NCI-H69 (cell line): ENCODE data around the gene PDCD6IP.
A peak's percentile ranks its signal among the peaks of the same experiment; 100 is the strongest.
"Not testable (repeated sequence)": the region's sequence is repeated elsewhere in the genome, so short reads cannot be mapped to it uniquely, and the experiment has no call there.

ENCODE experiments used
- DNase-seq: peaks from one replicate; lab custom pipeline; 2025; lab: John Stamatoyannopoulos, UW

PDCD6IP gene

GRCh38 chr3:33798418-33799201, at the start of gene PDCD6IP:
Gene PDCD6IP (plus strand): TSS chr3:33798630. CDS start chr3:33798729, 99 bp downstream.
- DNase-seq: peak; percentile 85

GRCh38 chr3:33749546-33750210, 48.8 kb upstream of the PDCD6IP start:
- DNase-seq: no peak

- no peak for DNase-seq
These were observed 48.2 kb upstream of the PDCD6IP start for GRCh38 chr3:33750211-33750548.

GRCh38 chr3:33751336-33751735, 47.1 kb upstream of the PDCD6IP start:
- DNase-seq: no peak

GRCh38 chr3:33754391-33754790, 44.0 kb upstream of the PDCD6IP start:
- DNase-seq: not testable (repeated sequence)

GRCh38 chr3:33758281-33758680, 40.1 kb upstream of the PDCD6IP start:
- no peak for DNase-seq

- no peak for DNase-seq
These were observed 39.6 kb upstream of the PDCD6IP start for GRCh38 chr3:33758864-33759263.

- DNase-seq: peak; percentile 21
These were observed 29.7 kb upstream of the PDCD6IP start for GRCh38 chr3:33768578-33769330.

- no peak for DNase-seq
These were observed 24.8 kb upstream of the PDCD6IP start for GRCh38 chr3:33773637-33774036.

- no peak for DNase-seq
These were observed 23.1 kb upstream of the PDCD6IP start for GRCh38 chr3:33775363-33775762.

GRCh38 chr3:33777996-33778395, 20.4 kb upstream of the PDCD6IP start:
- DNase-seq: no peak

- no peak for DNase-seq
These were observed 18.7 kb upstream of the PDCD6IP start for GRCh38 chr3:33779751-33780150.

GRCh38 chr3:33781413-33781812, 17.0 kb upstream of the PDCD6IP start:
- not testable (repeated sequence) for DNase-seq

GRCh38 chr3:33786565-33787327, 11.7 kb upstream of the PDCD6IP start:
- no peak for DNase-seq

GRCh38 chr3:33787328-33788009, 11.0 kb upstream of the PDCD6IP start:
- DNase-seq: peak; percentile 74

GRCh38 chr3:33789183-33789954, 9.1 kb upstream of the PDCD6IP start:
- DNase-seq: no peak

GRCh38 chr3:33790091-33790490, 8.3 kb upstream of the PDCD6IP start:
- no peak for DNase-seq

GRCh38 chr3:33791477-33792166, 6.8 kb upstream of the PDCD6IP start:
- DNase-seq: peak; percentile 2

- DNase-seq: no peak
These were observed 6.1 kb upstream of the PDCD6IP start for GRCh38 chr3:33792167-33792892.
